Thyroid gland (tissue), 4 donors: ENCODE results near the gene ARHGEF26. TPM values are rescaled to one million over a fixed set of nuclear protein-coding genes. Genes with fewer than 3 reads are reported as not detected.
A peak's percentile ranks its signal among the peaks of the same experiment; 100 is the strongest.

Source experiments
- DNase-seq, 2 donors: peaks; one replicate each; pipeline ENCODE4 v3.0.0-alpha.2; 2019
- H3K27ac ChIP-seq, 3 donors: fragments of 200-600 bp; sonication (generic); 1 replicate in 2 of 3; 2 replicates in 1 of 3; pipeline ENCODE4 v1.5.1; 2016 to 2019; ENCODE audit warnings: mild to moderate bottlenecking in 1 of 3, moderate library complexity in 1 of 3
- H3K27me3 ChIP-seq: fragments of 200-600 bp; sonication (generic); one replicate; pipeline ENCODE4 v1.5.1; 2019
- H3K36me3 ChIP-seq, 2 donors: fragments of 200-600 bp; sonication (generic); one replicate each; pipeline ENCODE4 v1.5.1; 2016 to 2019
- H3K4me1 ChIP-seq, 2 donors: fragments of 200-600 bp; sonication (generic); one replicate each; pipeline ENCODE4 v1.5.1; 2017 to 2019
- H3K4me3 ChIP-seq, 3 donors: fragments of 200-600 bp; sonication (generic); replicated peaks in 1 of 3; 1 replicate in 2 of 3; 2 replicates in 1 of 3; pipeline ENCODE4 v1.5.1; 2016; ENCODE audit warnings: mild to moderate bottlenecking in 1 of 3
- H3K9me3 ChIP-seq: fragments of 200-600 bp; sonication (generic); one replicate; pipeline ENCODE4 v1.5.1; 2017
- POLR2A ChIP-seq, 2 donors: fragments of 450-650 bp; IDR thresholded peaks; one replicate each; pipeline ENCODE4 v1.6.1; 2017; ENCODE audit warnings: antibody characterized with exemption in 2 of 2, mild to moderate bottlenecking in 2 of 2, moderate library complexity in 1 of 2
- WGBS, 2 donors: methylation state at CpG; one replicate each; pipeline ENCODE4 v1.1.5; 2017; 5-methylcytosine and 5-hydroxymethylcytosine counted together
- intact Hi-C: fragments of 100-400 bp; cut with DNase I; formaldehyde crosslinking; loops from one replicate; pipeline ENCODE4 v1.15.1; 2023
- total RNA-seq, 4 donors: library from RNA; depleted of rRNA; stranded (reverse); fragments of >200 nt; gene quantifications; one replicate each; pipeline ENCODE4 v1.2.3, GENCODE V29; 2016
- TF ChIP-seq, protein P1 (sequence below), 6 experiments: fragments of 200-600 bp in 3 of 6; fragments of 450-650 bp in 3 of 6; sonication (generic) in 3 of 6; IDR thresholded peaks; one replicate each; pipeline ENCODE4 v1.5.1; 2016 to 2019; ENCODE audit warnings: antibody characterized with exemption in 6 of 6, mild to moderate bottlenecking in 2 of 6, inconsistent platforms in 1 of 6, moderate library complexity in 1 of 6

Gene ARHGEF26
- total RNA-seq, 4 donors from 2014 or later, result 15.8 to 18.0 (median 16.9) TPM

DNA sequence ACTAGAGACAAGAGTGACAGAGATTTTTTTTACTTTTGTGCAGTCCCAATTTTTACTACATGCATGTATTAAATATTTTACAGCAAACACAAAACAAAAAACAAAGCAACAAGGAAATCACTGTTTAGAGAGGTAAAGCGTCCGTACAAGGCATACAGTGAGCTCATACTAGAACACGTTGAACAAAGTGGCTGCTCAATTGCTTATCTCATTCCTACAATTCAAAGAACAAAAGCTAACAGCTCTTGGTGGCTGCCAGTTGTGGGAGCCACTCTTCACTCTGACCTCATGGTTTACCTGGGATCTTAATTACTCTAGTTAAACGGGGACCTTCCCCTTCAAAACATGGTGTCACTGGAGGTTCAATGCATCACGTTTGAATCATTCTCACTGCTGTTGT is 7.6 kb upstream of the ARHGEF26 start:
- WGBS, 2 donors, result 70 to 79% methylated on average over 5 of the region's 5 CpGs
- intact Hi-C loops, result no loop called here
- H3K27ac ChIP-seq, result no peak overlapping the region
- H3K27me3 ChIP-seq, result no peaks in the 10 kb centered on the region
- no peaks in the 10 kb centered on the region for H3K36me3 ChIP-seq
- no peaks in the 10 kb centered on the region for H3K9me3 ChIP-seq
- H3K4me3 ChIP-seq, result no peak overlapping the region
- peaks cover 4 to 6% of the 10 kb centered on the region in 2 donors for H3K4me1 ChIP-seq
- no peak for DNase-seq
- no peak for TF ChIP-seq POLR2A (IDR thresholded peaks at IDR 0.05)
- TF ChIP-seq, protein P1, sequence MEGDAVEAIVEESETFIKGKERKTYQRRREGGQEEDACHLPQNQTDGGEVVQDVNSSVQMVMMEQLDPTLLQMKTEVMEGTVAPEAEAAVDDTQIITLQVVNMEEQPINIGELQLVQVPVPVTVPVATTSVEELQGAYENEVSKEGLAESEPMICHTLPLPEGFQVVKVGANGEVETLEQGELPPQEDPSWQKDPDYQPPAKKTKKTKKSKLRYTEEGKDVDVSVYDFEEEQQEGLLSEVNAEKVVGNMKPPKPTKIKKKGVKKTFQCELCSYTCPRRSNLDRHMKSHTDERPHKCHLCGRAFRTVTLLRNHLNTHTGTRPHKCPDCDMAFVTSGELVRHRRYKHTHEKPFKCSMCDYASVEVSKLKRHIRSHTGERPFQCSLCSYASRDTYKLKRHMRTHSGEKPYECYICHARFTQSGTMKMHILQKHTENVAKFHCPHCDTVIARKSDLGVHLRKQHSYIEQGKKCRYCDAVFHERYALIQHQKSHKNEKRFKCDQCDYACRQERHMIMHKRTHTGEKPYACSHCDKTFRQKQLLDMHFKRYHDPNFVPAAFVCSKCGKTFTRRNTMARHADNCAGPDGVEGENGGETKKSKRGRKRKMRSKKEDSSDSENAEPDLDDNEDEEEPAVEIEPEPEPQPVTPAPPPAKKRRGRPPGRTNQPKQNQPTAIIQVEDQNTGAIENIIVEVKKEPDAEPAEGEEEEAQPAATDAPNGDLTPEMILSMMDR (IDR thresholded peaks at IDR 0.05), result no peak

DNA sequence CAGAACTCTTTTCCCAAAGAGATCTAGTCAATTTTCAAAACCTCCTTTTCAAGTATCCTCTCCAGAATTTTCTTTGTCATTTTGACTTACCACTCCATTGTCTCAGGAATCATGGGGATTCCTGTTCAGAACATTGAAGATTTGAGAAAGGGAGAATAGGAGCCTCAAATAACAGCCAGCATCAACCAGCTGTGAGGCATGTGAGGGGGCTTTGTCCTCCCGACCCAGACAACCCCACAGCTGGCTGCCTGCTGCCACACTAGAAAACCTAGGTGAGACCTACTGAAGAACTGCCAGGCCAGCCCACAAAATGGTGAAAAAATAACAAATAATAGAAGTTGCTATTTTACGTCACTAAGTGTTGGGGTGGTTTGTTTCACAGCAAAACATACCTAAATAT is 5.9 kb upstream of the ARHGEF26 start:
- intact Hi-C loops, result no loop called here

DNA sequence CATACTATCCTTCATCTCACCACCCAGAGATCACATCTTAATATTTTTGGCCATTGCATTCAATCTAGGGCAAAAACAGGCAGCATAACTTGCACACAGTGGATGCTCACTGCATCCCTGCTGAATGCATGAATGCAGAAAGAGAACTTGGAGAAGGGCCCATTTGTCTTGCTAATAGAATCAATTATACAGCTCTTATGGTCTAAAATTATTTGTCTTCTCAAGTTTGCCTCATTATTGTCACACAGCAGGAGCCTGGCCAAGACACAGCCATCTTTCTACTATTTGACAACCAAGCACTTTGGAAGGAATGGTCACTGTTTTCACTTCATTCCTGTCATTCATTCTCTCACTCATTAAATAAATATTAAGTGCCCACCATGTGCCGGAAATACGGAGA is 1.2 kb upstream of the ARHGEF26 start:
- Histone ChIP-seq H3K36me3 (no peaks in the 10 kb centered on the region), H3K9me3 (no peaks in the 10 kb centered on the region), H3K27me3 (no peaks in the 10 kb centered on the region), H3K4me3 (no peak overlapping the region), H3K27ac (no peak overlapping the region), H3K4me1 (no peaks in the 10 kb centered on the region)
- WGBS, 2 donors, result 75 to 76% methylated on average over 2 of the region's 2 CpGs
- DNase-seq, result no peak
- TF ChIP-seq, protein P1 (IDR thresholded peaks at IDR 0.05), result no peak
- no peak for TF ChIP-seq POLR2A (IDR thresholded peaks at IDR 0.05)
- intact Hi-C loops, result no loop called here

More for the DNA sequence above, 5.9 kb upstream of the ARHGEF26 start:
- Histone ChIP-seq H3K36me3 (no peaks in the 10 kb centered on the region), H3K27ac (no peak overlapping the region), H3K4me1 (peaks cover 4 to 6% of the 10 kb centered on the region in 2 donors), H3K9me3 (no peaks in the 10 kb centered on the region), H3K4me3 (no peak overlapping the region), H3K27me3 (no peaks in the 10 kb centered on the region)
- DNase-seq, result no peak
- WGBS, 2 donors, result 92 to 98% methylated on average over 2 of the region's 2 CpGs
- TF ChIP-seq, protein P1 (IDR thresholded peaks at IDR 0.05), result no peak
- TF ChIP-seq POLR2A (IDR thresholded peaks at IDR 0.05), result no peak

DNA sequence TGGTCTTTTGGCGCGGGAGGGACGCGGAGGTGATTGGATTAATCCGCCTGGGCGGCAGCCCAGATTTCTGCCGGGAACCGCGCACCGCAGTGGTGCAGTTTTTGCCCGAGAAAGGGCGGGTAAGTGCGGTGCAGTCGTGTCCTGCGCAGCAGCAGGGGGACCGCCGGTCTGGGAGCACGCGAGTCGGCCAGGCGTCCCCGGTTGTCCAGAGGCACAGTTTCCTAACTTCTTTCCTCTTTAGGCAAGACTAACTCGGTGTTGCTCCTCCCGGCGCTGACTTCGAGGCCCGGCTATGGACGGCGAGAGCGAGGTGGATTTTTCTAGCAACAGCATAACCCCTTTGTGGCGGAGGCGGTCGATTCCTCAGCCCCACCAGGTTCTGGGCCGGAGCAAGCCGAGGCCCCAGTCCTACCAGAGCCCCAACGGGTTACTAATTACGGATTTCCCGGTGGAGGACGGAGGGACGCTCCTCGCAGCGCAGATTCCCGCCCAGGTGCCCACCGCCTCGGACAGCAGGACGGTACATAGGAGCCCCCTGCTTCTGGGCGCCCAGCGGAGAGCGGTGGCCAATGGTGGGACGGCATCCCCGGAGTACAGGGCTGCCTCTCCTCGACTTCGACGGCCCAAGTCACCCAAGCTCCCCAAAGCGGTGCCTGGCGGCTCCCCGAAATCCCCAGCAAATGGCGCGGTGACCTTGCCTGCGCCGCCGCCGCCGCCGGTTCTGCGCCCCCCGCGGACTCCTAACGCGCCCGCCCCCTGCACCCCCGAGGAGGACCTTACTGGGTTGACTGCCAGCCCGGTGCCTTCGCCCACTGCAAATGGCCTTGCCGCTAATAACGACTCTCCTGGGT is 736 bp downstream of the ARHGEF26 start:
- DNase-seq, result peak; percentile 53
- no peaks in the 10 kb centered on the region for H3K4me1 ChIP-seq
- intact Hi-C loops, result no loop called here
- peak overlapping the region; percentile 23 to 97 (median 76) for H3K4me3 ChIP-seq
- 0% methylated on average over 4 to 32 of the region's 76 CpGs for WGBS, 2 donors
- TF ChIP-seq POLR2A (IDR thresholded peaks at IDR 0.05), result no peak
- TF ChIP-seq, protein P1 (IDR thresholded peaks at IDR 0.05), result no peak
- H3K36me3 ChIP-seq, result no peaks in the 10 kb centered on the region
- H3K27ac ChIP-seq, result peak overlapping the region; percentile 24 to 62 (median 50)
- H3K27me3 ChIP-seq, result no peaks in the 10 kb centered on the region
- no peaks in the 10 kb centered on the region for H3K9me3 ChIP-seq

DNA sequence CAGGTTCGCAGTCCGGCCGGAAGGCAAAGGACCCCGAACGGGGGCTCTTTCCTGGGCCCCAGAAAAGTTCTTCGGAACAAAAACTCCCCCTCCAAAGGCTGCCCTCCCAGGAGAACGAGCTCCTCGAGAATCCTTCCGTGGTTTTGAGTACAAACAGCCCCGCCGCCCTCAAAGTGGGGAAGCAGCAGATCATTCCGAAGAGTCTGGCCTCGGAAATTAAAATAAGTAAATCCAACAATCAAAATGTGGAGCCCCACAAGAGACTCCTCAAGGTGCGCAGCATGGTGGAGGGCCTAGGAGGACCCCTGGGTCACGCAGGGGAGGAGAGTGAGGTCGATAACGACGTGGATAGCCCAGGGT is 1.3 kb downstream of the ARHGEF26 start:
- Histone ChIP-seq H3K9me3 (no peaks in the 10 kb centered on the region), H3K27me3 (no peaks in the 10 kb centered on the region), H3K4me3 (peak overlapping the region; percentile 23 to 97 (median 76)), H3K36me3 (no peaks in the 10 kb centered on the region), H3K4me1 (no peaks in the 10 kb centered on the region), H3K27ac (peak overlapping the region in 2 of 3 donors; percentile 50 to 62)
- TF ChIP-seq, protein P1 (IDR thresholded peaks at IDR 0.05), result no peak
- TF ChIP-seq POLR2A (IDR thresholded peaks at IDR 0.05), result no peak
- intact Hi-C loops, result no loop called here
- whole genome bisulfite sequencing, 2 donors, result 11 to 12% methylated on average over 13 to 16 of the region's 18 CpGs
- no peak for DNase-seq
